HTR-8/SVneo (cell line): ENCODE data around the gene PLEKHA6.

Experiments
- DNase-seq: peaks from one replicate; pipeline ENCODE4 v3.0.0; 2011; ENCODE audit warnings: low spot score, mixed read lengths; ENCODE audit not compliant: insufficient read length
- FAIRE-seq: peaks from 2 replicates; lab custom pipeline; 2011; peaks lifted over from hg19 to GRCh38; lab: Jason Lieb, UNC

PLEKHA6 gene

GRCh38 chr1:204359474-204360255 lies at the start of gene PLEKHA6:
PLEKHA6 (minus strand) TSS chr1:204359929; CDS start chr1:204273727, 86,202 bp downstream.
- peak; percentile 16 for FAIRE-seq

GRCh38 chr1:204409123-204409522 lies 49.4 kb upstream of the PLEKHA6 start:
- DNase-seq (no peak), FAIRE-seq (no peak)

More at GRCh38 chr1:204359474-204360255, at the start of gene PLEKHA6:
- peak; percentile 65 for DNase-seq

DNA sequence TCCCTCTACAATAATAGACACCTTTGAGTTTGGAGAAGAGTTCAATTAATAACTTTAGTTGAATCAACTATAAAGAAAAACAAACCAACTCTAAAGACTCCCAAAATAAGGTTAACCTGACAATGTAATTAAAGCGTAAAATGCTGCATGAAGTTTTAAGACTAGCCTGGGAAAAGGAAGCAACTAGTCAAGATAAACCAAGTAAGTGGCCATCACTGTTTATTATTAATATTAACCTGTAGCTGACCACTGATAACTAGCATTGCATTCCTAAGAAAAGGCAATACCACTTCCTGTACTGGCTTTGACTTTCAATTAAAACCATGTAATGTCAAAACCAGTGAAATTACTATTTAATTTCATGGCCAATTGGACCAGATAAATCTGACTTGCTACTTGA lies 48.9 kb upstream of the PLEKHA6 start:
- DNase-seq (no peak), FAIRE-seq (no peak)

DNA sequence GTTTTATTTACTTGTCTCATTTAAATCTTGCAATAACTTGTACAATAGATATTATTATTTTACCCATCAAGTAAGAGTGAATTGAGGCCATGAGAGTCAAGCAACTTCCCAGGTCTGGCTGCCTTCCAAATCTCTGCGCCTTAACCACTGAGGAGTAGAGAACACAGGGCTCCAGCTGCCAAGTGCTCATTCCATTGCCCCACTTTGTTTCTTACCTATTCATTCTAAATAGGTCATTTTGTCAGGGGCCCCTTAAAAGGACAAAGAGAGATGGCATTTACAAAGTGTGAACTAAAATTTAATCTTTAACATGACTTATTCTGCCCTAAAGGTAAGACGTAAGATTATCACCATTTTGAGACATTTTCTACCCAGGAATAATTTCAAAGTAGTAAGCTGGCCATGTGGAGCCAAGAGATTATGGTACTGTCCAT lies 48.4 kb upstream of the PLEKHA6 start:
- DNase-seq (peak; percentile 29), FAIRE-seq (no peak)

- FAIRE-seq (no peak), DNase-seq (no peak)
Observed at GRCh38 chr1:204407295-204407971, 47.7 kb upstream of the PLEKHA6 start.

DNA sequence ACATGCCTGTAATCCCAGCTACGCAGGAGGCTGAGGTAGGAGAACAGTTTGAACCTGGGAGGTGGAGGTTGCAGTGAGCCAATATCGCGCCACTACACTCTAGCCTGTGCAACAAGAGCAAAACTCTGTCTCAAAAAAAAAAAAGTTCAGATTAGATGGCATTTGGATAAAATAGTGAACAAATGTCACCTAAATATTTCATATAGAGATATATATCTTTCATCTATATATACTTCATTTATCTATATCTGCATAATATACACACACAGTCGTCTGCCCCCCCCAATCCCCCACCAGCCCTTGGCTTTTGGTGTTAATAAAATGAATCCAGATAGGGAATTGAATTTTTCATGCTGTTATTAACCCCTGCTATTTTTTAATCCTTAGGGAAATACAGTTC lies 46.9 kb upstream of the PLEKHA6 start:
- FAIRE-seq: no peak
- no peak for DNase-seq

- no peak for DNase-seq
Observed at GRCh38 chr1:204405988-204406387, 46.3 kb upstream of the PLEKHA6 start.

GRCh38 chr1:204404629-204405028 lies 44.9 kb upstream of the PLEKHA6 start:
- DNase-seq: no peak
- FAIRE-seq: no peak

More at GRCh38 chr1:204405988-204406387, 46.3 kb upstream of the PLEKHA6 start:
- no peak for FAIRE-seq

DNA sequence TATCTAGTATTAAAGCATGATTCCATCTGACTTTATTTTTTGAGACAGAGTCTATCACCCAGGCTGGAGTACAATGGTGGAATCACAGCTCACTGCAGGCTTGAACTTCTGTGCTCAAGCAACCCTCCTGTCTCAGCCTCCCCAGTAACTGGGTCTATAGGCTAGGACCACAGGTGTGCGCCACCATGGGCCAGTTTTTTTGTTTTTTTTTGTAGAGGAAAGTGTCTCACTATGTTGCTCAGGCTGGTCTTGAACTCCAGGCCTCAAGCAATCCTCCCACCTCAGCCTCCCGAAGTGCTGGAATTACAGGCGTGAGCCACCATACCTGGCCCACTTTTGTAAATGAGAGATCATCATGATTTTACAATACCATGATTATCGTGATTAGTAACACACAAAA lies 42.7 kb upstream of the PLEKHA6 start:
- DNase-seq (no peak), FAIRE-seq (no peak)

DNA sequence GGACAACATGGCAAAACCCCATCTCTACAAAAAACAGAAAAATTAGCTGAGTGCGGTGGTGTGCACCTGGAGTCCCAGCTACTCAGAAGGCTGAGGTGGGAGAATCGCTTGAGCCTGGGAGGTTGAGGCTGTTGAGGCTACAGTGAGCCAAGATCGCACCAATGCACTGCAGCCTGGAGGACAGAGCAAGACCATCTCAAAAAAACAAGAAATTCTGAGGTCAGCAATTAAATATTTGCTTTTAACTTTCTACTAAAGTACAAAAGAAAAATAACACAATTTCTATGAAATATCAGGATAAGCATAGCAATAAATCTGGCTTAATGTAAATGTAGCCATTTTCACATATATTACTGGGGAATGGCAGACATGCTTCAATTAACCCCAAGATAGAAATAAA lies 42.0 kb upstream of the PLEKHA6 start:
- FAIRE-seq (no peak), DNase-seq (no peak)

- DNase-seq (no peak), FAIRE-seq (no peak)
Observed at GRCh38 chr1:204400882-204401510, 41.3 kb upstream of the PLEKHA6 start.

DNA sequence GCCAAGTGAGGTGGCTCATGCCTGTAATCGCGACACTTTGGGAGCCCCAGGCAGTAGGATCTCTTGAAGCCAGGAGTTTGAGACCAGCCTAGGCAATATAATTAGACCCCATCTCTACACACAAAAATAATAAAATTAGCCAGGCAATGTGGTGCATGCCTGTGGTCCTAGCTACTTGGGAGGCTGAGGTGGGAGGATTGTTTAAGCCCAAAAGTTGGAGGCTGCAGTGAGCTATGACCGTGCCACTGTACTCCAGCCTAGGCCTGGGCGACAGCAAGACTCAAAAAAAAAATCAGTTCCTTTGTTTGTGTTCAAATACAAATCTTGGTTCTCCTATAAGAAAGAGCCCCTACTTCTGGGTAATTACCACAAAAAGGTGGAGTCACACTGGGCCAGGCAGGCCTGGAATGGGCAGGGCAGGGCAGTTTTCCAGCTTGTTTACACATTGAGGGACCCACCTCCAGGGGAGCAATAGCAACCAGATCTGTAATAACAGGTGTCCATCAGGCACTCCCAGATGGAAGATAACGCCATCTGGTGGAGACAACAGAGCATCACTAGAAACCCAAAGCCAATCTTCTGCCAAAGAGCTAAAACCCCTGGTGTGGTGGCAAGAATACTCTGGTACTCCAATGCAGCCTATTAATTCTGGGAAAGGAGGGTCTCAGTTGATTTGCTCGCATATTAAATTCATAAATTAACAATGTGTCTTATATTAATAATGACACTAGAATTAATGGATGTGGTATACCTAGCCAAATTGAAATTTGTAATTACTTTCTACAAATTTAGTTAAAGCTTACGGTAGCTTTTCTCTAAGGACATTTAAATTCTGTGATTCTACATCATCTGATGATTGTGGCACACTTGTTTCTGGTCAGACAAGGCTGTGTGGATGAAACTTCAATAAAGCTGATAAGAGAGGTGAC lies 38.7 kb upstream of the PLEKHA6 start:
- FAIRE-seq: peak; percentile 31
- peak; percentile 92 for DNase-seq

- FAIRE-seq (no peak), DNase-seq (no peak)
Observed at GRCh38 chr1:204396015-204396583, 36.4 kb upstream of the PLEKHA6 start.

GRCh38 chr1:204391629-204392028 lies 31.9 kb upstream of the PLEKHA6 start:
- FAIRE-seq: no peak
- no peak for DNase-seq

DNA sequence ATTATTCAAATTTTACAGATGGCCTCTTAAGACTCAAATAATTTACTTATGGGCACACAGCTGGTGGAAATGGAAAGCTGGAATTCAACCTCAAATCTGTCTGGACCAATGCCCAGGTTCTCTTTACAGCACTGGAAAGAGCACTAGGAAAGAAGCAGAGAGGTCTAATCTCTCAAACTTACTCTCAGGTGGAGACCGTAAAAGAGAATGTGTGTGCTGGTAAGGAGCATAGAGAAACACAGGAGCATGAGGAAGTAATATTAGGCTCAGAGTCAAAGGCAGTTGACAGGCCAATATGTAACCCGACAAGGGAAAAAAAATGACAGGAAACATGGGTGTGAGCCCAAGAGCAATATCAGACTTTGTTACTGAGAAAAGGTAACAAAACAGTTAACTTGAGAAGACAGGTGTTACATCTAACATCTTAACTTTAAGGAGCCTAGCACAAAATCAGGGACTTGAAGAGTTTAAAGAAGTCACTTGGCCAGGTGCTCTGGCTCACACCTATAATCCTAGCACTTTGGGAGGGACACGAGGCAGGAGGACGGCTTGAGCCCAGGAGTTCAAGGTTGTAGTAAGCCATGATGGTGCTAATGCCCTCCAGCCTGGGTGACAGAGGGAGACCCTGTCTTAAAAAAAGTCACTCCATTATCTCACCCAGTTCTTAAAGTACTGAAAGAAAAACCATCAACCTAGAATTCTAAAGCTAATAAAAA lies 31.2 kb upstream of the PLEKHA6 start:
- peak; percentile 20 for FAIRE-seq
- no peak for DNase-seq

GRCh38 chr1:204385727-204386126 lies 26.0 kb upstream of the PLEKHA6 start:
- DNase-seq (no peak), FAIRE-seq (no peak)

DNA sequence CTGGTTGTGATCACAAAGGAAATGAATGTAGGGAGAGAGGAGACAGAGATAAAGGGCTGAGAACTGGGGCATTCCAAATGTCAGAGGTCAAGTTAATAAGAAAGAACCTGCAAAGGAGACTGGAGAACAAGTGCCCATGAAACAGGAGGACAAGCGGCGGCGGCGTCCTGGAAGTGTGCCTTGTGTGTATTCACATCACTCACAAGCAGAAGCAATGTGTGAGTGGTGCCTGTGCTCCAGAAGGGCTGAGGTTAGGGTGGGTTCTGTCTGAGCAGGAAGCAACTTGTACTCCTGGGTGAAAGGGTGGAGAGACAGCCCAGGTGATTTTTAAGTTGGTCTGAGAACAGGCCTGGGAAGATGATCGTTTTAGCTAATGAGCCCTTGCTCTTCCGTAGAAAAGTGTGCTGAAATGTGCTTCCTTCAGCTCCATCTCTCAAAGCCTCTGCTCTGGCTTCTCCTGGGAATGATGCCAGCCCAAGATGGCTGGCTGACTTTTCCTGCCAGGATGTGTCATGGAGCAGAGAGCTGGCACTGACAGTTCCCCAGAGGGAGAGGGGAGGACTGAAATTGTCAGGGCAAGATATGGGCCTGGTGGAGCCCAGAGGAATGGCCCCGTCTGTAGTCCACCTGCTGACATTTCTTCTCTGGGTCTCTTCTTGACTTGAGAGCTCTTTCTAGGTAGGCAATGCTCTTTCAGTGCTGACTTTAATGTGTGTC lies 25.1 kb upstream of the PLEKHA6 start:
- DNase-seq (no peak), FAIRE-seq (no peak)

- FAIRE-seq (no peak), DNase-seq (no peak)
Observed at GRCh38 chr1:204383163-204383904, 23.6 kb upstream of the PLEKHA6 start.
